ENCODE data around the gene AMBRA1.

The AMBRA1 gene

GRCh38 chr11:46447544-46447943 lies 146.3 kb downstream of the AMBRA1 start:
- ATAC-seq = no peak
- no peak for TF ChIP-seq ZNF70 (CRISPR knock-in tag; IDR thresholded peaks at IDR 0.05)
- TF ChIP-seq, protein P1, sequence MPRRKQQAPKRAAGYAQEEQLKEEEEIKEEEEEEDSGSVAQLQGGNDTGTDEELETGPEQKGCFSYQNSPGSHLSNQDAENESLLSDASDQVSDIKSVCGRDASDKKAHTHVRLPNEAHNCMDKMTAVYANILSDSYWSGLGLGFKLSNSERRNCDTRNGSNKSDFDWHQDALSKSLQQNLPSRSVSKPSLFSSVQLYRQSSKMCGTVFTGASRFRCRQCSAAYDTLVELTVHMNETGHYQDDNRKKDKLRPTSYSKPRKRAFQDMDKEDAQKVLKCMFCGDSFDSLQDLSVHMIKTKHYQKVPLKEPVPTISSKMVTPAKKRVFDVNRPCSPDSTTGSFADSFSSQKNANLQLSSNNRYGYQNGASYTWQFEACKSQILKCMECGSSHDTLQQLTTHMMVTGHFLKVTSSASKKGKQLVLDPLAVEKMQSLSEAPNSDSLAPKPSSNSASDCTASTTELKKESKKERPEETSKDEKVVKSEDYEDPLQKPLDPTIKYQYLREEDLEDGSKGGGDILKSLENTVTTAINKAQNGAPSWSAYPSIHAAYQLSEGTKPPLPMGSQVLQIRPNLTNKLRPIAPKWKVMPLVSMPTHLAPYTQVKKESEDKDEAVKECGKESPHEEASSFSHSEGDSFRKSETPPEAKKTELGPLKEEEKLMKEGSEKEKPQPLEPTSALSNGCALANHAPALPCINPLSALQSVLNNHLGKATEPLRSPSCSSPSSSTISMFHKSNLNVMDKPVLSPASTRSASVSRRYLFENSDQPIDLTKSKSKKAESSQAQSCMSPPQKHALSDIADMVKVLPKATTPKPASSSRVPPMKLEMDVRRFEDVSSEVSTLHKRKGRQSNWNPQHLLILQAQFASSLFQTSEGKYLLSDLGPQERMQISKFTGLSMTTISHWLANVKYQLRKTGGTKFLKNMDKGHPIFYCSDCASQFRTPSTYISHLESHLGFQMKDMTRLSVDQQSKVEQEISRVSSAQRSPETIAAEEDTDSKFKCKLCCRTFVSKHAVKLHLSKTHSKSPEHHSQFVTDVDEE (CRISPR knock-in tag; IDR thresholded peaks at IDR 0.05) = no peak
- TF ChIP-seq, protein P2, sequence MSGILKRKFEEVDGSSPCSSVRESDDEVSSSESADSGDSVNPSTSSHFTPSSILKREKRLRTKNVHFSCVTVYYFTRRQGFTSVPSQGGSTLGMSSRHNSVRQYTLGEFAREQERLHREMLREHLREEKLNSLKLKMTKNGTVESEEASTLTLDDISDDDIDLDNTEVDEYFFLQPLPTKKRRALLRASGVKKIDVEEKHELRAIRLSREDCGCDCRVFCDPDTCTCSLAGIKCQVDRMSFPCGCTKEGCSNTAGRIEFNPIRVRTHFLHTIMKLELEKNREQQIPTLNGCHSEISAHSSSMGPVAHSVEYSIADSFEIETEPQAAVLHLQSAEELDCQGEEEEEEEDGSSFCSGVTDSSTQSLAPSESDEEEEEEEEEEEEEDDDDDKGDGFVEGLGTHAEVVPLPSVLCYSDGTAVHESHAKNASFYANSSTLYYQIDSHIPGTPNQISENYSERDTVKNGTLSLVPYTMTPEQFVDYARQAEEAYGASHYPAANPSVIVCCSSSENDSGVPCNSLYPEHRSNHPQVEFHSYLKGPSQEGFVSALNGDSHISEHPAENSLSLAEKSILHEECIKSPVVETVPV (CRISPR knock-in tag; IDR thresholded peaks at IDR 0.05) = no peak
- no peak for TF ChIP-seq ZFP30 (CRISPR knock-in tag; IDR thresholded peaks at IDR 0.05)
- TF ChIP-seq ZNF8 (CRISPR knock-in tag; IDR thresholded peaks at IDR 0.05) = no peak
- no peak for TF ChIP-seq TOX (CRISPR knock-in tag; IDR thresholded peaks at IDR 0.05; ENCODE audit: borderline replicate concordance)
- no peak for TF ChIP-seq TCF4 (CRISPR knock-in tag; IDR thresholded peaks at IDR 0.05; ENCODE audit: borderline replicate concordance)
- TF ChIP-seq PATZ1 (CRISPR knock-in tag; IDR thresholded peaks at IDR 0.05; ENCODE audit: borderline replicate concordance) = no peak
- TF ChIP-seq ARNTL (CRISPR knock-in tag; IDR thresholded peaks at IDR 0.05; ENCODE audit: borderline replicate concordance, low read depth) = no peak
- TF ChIP-seq OSR1 (CRISPR knock-in tag; IDR thresholded peaks at IDR 0.05) = no peak
- no peak for TF ChIP-seq SNAI2 (CRISPR knock-in tag; IDR thresholded peaks at IDR 0.05)
- TF ChIP-seq POU6F1 (CRISPR knock-in tag; IDR thresholded peaks at IDR 0.05; ENCODE audit: borderline replicate concordance, low read depth) = no peak
- no peak for TF ChIP-seq ZFP3 (CRISPR knock-in tag; IDR thresholded peaks at IDR 0.05)
- TF ChIP-seq ISL1 (CRISPR knock-in tag; IDR thresholded peaks at IDR 0.05) = no peak
- no peak for TF ChIP-seq BACH2 (CRISPR knock-in tag; IDR thresholded peaks at IDR 0.05; ENCODE audit: borderline replicate concordance)
- TF ChIP-seq GLIS3 (CRISPR knock-in tag; IDR thresholded peaks at IDR 0.05) = no peak
- no peak for TF ChIP-seq PPARA (CRISPR knock-in tag; IDR thresholded peaks at IDR 0.05; ENCODE audit: borderline replicate concordance)

DNA sequence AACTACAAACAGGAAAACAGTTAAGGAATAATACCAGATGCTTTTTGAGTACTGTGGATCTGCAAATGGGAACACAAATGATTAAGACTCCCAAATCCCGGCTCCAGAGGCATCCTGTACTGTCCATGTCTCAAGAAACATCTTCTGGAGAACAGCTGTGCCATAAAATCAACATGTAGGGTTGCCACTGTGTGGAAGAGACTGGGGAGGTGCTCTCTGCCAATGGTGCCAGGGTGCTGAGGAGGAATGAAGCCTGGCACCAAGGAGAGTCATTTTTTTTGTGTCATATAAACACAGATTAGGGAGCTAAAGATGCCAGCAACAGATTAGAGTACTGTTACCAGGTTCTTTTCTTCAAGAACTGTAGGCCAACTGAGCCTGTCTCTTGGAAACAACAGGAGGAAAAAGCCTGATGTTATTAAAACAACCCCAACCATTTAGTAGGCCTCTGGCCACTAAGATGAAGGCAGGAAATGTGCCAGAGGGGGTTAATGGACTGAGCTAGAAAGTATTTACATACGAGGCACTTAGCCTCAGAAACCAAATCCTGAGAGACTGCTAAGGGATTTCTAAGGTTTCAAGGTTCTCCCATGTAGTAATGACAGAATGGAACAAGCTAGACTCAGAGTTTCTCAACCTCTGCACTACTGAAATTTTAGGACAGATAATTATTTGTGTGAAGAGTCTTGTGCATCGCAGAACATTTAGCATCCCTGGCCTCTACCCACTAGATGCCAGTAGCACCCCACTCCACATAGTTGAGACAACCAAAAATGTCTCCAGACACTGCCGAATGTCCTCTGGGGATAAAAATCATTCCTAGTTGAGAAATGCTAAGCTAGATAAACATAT lies 147.7 kb downstream of the AMBRA1 start:
- peak; percentile 25; the same call in 2 of the 3 replicates for ATAC-seq
- TF ChIP-seq ZNF8 (CRISPR knock-in tag; IDR thresholded peaks at IDR 0.05) (no peak), PATZ1 (CRISPR knock-in tag; IDR thresholded peaks at IDR 0.05; ENCODE audit: borderline replicate concordance) (no peak), TCF4 (CRISPR knock-in tag; IDR thresholded peaks at IDR 0.05; ENCODE audit: borderline replicate concordance) (no peak), ZNF70 (CRISPR knock-in tag; IDR thresholded peaks at IDR 0.05) (no peak), CSDC2 (CRISPR knock-in tag; IDR thresholded peaks at IDR 0.05) (no peak), OSR1 (CRISPR knock-in tag; IDR thresholded peaks at IDR 0.05) (no peak), ARNTL (CRISPR knock-in tag; IDR thresholded peaks at IDR 0.05; ENCODE audit: borderline replicate concordance, low read depth) (no peak), ESRRG (CRISPR knock-in tag; IDR thresholded peaks at IDR 0.05) (no peak), ZC3H10 (CRISPR knock-in tag; IDR thresholded peaks at IDR 0.05) (no peak), ZFP30 (CRISPR knock-in tag; IDR thresholded peaks at IDR 0.05) (no peak), ZNF565 (CRISPR knock-in tag; conservative IDR thresholded peaks at IDR 0.05; ENCODE audit: low read depth) (no peak), SNAI2 (CRISPR knock-in tag; IDR thresholded peaks at IDR 0.05) (no peak)

Measured in SK-N-SH treated with all-trans-retinoic acid at 6 μM for 48 hours (cell line).